HG03280 (cell line): ENCODE measurements around the gene COL11A1.
"Not testable (repeated sequence)": the region's sequence is repeated elsewhere in the genome, so short reads cannot be mapped to it uniquely, and the experiment has no call there.

Experiments used
- ATAC-seq: cut with Tn5 transposase; IDR thresholded peaks from one replicate; pipeline ENCODE4 v1.9.1; 2021; ENCODE audit warnings: mild to moderate bottlenecking, moderate library complexity; ENCODE audit not compliant: unreplicated experiment

Gene COL11A1

GRCh38 chr1:102933362-102933761, 175.0 kb downstream of the COL11A1 start:
- ATAC-seq = not testable (repeated sequence)

- no peak for ATAC-seq
Observed at GRCh38 chr1:102919659-102920058, 188.7 kb downstream of the COL11A1 start.

DNA sequence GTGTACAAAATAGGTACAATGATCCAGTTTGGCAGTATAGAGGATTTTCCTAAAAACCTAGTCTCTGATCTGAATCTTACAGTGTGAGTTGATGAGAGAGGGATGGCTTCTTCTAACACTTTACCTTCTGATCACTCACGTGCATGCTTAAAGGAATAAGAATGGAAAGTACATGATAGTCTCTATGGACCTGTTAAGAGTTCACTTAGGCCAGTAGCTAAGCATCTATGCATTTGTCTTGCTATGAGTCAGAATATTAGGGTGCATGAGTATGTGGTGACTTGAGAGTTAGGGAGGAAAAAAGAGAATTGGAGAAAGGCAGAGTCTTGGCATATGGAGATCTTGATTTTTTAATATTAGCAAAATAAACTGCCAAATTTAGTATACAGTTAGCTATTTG, 206.3 kb downstream of the COL11A1 start:
- ATAC-seq = no peak

DNA sequence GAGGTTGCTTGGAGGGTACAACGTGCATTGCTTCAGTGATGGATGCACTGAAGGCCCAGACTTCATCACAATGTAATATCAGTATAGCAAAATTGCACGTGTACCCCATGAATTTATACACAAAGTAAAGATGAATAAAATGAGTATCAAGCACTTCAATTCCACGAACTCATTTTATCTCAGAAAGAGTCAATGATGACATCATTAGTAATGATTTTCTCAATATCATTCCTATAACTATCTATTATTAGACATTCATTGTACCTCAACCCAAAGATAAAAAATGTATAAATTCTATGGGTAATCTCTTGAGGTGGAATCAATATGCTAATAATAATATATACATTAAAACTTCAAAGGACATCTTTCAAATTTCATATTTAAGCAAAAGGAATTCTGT, 208.4 kb downstream of the COL11A1 start:
- ATAC-seq = no peak

DNA sequence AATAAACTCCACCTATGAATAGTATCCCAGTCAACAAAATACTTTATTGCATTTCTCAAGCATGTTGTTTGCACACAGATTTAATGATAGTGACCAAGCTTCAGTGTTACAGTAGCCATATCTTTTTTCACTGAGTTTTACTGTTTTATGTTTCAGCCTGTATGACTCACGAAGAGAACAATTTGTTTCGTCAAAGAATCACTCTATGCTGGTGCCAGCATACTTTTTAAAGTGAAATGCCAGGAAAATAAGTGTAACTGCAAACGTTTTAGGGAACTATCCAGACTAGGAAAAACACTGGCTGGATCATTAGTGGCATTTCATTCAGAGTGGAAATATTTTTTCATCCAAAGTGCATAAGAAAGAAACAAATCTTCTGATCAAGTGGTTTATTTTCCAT, 210.8 kb downstream of the COL11A1 start:
- ATAC-seq = no peak

DNA sequence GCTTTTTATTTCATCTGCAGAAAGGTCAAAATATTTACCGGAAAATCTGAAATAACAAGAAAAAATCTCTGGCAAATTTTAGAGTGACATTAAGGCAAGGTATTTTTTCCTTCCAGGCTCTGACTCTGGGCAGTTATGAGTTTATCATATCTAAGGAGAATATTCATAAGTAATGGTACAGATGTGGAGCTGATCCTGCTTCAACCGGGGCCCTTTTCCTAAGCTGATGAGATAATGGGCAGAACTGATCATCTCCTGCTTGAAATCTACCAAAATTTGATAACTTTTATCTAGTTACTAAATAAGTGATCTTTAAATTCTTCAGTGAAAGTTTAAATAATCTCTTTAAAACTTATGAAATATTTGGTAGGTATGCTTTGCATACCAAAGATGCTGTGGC, 211.6 kb downstream of the COL11A1 start:
- ATAC-seq = no peak

- no peak for ATAC-seq
Observed at GRCh38 chr1:102896286-102896685, 212.0 kb downstream of the COL11A1 start.

GRCh38 chr1:102891868-102892625, 216.3 kb downstream of the COL11A1 start:
- no peak for ATAC-seq

- ATAC-seq = no peak
Observed at GRCh38 chr1:102886638-102887037, 221.7 kb downstream of the COL11A1 start.

DNA sequence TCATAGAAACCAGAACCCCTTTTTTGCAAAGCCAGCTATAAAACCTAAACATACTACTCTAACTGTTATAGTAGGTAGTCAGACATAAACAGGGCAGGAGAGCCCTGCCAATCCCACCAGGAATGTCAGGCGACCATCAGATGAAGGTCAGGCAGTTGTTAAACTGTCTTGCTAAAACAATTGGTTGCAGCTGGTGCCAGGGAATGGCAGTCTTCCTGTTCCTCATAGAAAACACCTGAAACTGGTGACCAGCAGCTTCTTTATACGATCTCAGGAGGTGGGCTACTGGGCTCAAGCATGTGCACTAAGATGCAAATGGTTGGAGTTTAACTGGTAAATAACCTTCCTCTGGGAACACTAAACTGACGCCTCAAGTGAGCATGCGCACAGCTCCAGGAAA, 224.1 kb downstream of the COL11A1 start:
- no peak for ATAC-seq

DNA sequence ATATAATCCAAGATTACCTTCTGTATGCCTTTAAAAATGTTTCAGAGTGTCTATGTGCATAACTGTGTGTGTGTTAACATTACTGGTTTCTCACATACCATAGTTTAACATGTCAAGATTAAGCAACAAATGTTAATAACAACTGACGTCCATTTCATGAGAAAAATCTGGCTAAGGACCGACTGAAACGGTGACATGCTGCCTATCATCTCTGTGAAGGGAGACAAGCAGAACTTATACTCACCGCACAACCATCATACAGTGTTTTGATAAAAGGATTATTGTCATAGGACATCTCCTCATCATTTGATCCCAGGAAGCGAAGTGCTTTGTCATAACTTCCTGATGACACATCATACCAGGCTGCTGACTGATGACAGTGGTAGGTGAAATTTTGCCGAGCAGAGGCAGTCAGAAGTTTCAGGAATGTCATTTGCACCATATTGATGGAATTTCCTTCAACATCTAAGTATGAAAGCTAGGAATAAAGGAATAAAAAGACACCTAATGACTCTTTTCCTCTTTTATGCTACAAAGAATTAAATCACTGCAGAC, 228.8 kb downstream of the COL11A1 start:
- no peak for ATAC-seq

- no peak for ATAC-seq
Observed at GRCh38 chr1:102875756-102876155, 232.6 kb downstream of the COL11A1 start.

DNA sequence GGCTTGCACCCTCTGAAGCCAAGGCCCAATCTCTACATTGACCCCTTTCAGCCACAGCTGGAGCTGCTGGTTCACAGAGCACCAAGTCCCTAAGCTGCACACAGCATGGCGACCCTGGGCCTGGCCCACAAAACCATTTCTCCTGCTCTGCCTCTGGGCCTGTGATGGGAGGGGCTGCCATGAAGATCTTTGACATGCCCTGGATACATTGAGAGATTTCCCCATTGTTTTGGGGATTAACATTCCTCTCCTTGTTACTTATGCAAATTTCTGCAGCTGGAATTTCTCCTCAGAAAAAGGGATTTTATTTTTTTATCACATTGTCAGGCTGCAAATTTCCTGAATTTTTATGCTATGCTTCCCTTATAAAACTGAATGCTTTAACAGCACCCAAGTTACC, 235.8 kb downstream of the COL11A1 start:
- ATAC-seq = no peak

DNA sequence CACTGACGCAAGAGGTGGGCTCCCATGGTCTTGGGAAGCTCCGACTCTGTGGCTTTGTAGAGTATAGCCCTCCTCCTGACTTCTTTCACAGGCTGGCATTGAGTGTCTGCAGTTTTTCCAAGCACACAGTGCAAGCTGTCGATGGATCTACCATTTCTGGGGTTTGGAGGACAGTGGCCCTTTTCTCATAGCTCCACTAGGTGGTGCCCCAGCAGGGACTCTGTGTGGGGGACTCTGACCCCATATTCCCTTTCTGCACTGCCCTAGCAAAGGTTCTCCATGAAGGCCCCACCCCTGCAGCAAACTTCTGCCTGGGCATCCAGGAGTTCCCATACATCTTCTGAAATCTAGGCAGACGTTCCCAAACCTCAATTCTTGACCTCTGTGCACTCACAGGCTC, 236.2 kb downstream of the COL11A1 start:
- no peak for ATAC-seq

DNA sequence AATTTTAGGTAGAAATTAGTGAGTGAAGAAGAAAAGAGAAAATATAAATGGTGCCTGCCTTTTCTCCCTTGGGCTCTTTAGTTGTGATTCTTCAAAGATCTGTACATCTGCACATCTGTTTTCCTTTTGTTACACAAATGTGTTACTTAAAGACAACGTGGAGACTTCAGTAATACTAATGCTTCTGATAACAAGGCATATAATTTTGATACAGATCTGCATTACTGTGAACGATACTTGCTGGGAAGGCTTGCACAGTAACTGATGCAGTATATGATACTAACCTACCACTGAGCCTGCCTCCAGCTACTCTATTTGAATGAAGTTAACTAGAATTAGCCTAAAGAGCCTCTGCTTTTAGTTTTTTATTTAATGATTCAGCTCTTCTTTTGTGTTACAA, 244.6 kb downstream of the COL11A1 start:
- ATAC-seq = no peak

DNA sequence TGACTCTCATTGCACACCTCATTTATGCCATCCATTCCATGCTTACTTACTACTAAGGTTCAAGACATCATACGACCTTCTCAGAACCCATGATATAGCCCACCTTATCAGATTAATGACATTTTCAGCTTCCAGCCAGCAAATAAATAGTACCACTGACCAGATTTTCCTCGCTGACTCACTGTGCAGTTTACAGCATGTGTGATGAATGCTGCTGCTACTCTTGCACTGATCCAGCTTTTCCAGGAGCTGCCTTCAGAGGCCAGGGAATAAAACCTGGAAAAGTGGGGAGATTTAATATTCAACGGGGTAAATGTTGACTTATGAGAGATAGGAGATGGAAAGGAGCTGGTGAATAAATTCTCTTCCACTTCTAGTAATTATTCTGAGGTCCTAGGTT, 247.1 kb downstream of the COL11A1 start:
- no peak for ATAC-seq

DNA sequence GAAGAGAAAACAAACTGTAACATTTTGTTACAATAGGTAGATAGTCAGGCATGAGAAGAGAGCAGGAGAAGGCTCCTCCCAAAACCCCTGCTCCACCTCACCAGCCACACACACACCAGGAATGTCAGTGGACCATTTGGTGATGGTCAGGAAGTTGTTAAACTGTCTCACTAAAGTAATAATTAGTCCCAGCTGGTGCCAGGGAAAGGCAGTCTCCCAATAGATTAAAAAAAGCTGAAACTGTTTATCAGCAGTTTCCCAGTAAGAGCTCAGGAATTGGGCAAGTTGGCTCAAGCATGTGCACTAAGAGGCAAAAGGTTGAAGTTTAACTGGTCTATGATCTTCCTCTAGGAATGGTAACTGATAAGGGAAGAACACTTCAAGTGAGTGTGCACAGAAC, 249.6 kb downstream of the COL11A1 start:
- ATAC-seq = no peak

GRCh38 chr1:102857251-102857650, 251.1 kb downstream of the COL11A1 start:
- ATAC-seq = no peak

- ATAC-seq = no peak
Observed at GRCh38 chr1:102853701-102854187, 254.6 kb downstream of the COL11A1 start.

DNA sequence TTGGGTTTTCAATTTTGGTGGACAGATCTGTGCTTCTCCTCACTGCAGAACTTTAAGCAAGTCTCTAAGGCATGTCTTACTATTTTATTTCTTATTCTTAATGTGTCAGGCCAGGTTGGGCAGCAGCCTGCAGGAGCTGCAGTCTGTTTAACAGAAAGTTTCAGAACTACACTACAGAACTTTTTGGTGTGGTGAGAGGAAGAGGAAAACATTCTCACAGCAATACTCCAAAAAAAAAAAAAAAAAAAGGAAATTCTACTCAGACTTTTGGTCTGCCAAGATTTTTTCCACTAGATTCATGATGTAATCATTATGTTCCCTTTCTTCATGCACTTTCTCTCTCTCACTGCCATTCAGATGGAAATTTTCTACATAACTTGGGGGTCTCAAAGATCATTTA, 255.2 kb downstream of the COL11A1 start:
- no peak for ATAC-seq

GRCh38 chr1:102852613-102853012, 255.7 kb downstream of the COL11A1 start:
- no peak for ATAC-seq

- no peak for ATAC-seq
Observed at GRCh38 chr1:102851616-102852015, 256.7 kb downstream of the COL11A1 start.

DNA sequence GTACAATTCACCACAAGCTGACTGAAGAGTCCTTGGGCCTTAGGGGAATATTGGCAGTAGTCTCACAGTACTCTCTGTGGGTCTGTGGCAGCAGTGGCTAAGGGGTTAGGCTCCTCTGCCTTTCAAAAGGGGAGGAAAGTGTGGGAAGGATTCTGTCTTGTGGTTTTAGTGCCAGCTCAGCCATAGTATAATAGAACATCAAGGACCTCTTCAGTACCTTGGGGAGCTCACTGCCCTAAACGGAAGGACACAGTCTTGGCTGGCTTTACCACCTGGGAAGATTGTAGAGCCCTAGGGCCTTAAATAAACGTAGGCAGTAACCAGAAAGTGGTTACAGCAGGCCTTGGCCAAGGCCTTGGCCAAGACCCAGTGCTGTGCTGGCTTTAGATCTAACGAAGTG, 265.7 kb downstream of the COL11A1 start:
- ATAC-seq = no peak
